ENCODE results near the gene DBNL.

The DBNL gene

GRCh38 chr7:44076101-44076895 lies 31.8 kb downstream of the DBNL start:
- DNase-seq: no peak

DNA sequence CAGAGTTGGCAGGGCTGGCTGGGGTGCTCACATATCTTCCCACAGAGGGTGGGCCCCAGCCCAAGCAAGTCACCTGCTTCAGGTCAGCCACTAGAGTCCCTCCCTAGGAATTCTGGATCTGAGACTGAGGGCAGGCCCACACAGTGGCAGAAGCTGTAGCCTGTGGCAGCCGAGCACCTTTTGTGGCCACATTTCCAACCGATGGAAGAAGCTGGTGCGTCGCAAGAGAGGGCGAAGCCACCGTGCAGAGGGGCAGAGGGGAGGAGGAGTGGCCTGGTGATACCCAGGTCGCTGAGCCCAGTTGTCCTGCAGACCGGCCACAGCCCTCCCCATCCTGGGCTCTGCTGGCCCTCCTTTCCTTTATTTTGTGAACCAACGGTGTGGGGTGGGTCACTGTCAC lies 32.6 kb downstream of the DBNL start:
- DNase-seq: no peak

DNA sequence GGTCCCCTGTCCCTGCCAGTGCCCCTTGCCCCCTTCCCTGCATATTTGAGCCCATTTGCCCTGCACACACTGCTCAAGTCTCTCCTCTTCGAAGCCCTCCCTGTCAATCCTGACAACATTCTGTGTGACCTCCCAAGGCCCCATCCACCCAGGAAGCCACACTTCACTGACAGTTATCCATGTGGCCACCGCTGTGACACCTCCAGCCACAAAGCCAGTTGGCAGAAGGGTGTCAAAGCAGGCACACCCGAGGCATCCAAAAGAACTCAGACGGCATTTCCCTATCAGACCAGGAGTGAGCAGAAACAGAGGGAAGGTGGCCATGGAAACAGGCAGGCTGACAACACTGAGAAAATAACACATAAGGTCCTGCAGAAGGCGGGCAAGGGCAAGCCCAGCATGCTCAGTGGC lies 33.2 kb downstream of the DBNL start:
- no peak for DNase-seq

DNA sequence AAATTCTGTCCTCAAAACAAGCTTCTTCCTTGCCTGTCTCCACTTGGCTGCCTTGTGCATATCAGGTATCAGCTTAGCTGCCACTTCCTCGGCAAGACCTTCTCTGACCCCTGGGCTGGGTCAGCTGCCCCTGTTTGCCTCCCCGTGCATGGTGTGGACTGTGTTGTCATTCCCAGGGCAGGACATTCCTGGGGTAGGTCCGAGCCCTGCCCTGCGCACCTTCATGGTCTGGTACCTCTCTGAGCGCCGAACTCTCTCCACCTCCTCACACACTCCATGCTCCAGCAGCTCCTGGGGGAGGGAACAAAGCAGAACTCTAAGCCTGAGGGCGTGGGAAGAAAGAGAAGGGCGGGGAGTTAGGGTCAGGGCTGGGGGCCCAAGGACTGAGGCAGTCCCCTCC lies 34.0 kb downstream of the DBNL start:
- DNase-seq: no peak

GRCh38 chr7:44079331-44080021 lies 35.0 kb downstream of the DBNL start:
- DNase-seq: no peak

- no peak for DNase-seq
Observed at GRCh38 chr7:44080118-44080517, 35.6 kb downstream of the DBNL start.

- no peak for DNase-seq
Observed at GRCh38 chr7:44080686-44081265, 36.3 kb downstream of the DBNL start.

GRCh38 chr7:44081266-44081748 lies 36.8 kb downstream of the DBNL start:
- no peak for DNase-seq

GRCh38 chr7:44082541-44083207 lies 38.2 kb downstream of the DBNL start:
- peak; percentile 73 to 100 (median 98) for DNase-seq

GRCh38 chr7:44083796-44084195 lies 39.3 kb downstream of the DBNL start:
- no peak for DNase-seq

- no peak for DNase-seq
Observed at GRCh38 chr7:44084701-44085100, 40.2 kb downstream of the DBNL start.

GRCh38 chr7:44085546-44085945 lies 41.0 kb downstream of the DBNL start:
- DNase-seq: no peak

DNA sequence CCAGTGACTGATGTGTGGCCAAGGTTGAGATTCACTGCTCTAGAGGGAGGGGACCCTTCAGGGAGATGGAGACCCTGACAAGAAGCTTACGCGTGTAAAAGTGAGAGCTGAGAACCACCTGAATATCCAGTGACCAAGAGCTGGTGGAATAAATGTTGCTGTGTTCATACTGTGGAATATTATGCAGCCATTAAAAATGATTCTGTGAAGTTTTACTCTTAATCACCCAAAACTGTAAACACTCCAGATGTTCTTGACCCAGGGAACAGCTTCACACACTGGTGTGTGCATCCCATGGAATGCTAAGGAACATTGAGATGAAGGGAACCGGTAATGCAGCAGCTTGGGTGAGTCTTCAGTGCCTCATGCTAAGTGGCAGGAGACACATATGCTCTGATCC lies 42.1 kb downstream of the DBNL start:
- no peak for DNase-seq

DNA sequence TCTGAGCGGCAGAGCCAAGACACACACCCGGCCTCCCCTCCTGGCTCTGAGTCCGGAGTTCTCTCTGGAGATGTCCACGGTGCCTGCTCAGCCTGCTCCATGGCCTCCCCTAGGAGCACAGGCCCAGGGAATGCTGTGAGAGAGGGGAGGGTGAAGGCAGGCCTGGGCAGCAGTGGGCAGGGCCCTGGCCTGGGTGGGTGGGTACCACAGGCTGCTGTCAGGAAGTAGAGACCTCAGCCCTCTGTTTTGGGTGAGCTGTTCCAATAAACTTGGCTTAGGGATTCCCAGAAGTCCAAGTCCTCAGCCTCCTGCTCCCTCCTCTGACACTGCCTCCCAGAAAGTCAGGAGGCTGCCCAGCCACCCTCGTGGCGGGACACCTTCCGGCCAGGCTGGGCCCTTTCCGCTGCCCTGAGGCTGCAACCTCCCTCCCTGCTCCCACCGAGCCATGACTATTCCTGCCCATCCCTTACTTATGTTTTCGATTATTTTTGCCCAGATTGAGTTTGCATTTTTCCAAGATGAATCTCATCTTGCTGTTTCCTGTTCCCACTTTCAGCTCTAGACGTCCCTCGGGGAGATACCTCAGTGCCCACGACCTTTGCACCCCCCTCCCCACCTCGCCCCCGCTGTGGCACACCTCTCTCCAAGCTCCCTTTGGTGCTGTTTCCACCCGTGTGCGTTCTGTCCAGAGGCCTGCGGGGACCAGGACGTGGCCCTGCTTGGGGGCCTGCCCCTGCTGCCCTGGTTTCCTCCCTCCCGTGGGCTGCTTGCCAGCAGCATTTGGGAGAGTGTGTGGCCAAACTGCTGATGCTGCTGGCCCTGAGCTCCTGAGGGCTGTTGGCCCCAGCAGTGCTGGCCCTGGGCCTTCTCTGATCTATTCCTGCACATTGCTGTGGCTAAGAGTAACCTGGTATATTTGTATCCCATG lies 43.7 kb downstream of the DBNL start:
- DNase-seq: peak in 23 of 51 donors; percentile 11 to 69 (median 48)

DNA sequence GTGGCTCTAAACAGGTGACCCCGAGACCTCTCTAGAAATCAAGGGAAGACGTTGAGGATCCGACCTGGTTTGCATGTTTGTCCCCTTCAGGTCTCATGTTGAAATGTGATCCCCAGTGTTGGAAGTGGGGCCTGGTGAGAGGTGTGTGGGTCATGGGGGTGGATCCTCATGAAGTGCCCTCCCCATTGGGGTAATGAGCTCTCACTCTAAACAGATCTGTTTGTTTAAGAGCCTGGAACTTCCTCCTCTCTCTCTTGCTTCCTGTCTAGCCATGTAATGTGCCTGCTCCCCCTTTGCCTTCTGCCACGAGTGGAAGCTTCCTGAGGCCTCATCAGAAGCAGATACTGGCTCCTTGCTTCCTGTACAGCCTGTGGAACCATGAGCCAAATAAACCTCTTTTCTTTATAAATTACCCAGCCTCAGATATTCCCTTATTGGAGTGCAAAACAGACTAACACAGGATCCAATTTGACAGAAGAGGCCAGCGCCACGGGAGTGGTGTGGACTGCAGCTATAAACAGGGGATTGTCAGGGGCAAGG lies 48.7 kb downstream of the DBNL start:
- no peak for DNase-seq

DNA sequence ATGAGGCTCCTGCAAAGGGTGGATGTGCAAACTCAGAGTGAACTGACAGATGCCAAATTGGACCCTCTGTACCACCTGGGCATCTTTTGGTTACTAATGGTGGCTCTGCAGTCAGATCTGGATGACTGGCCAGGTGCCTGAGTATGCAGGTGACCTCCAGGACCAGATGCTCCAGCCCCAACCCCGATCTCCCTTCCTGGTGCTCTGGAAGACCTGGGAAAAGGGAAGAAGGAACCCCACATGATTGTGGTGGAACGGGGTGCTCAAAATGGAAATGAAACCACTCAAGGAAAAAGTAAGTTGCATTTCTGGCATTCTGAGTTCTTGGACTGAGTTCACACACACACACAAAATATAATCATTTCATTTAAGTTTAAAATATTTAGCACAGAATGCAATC lies 49.9 kb downstream of the DBNL start:
- DNase-seq: no peak

- DNase-seq: no peak
Observed at GRCh38 chr7:44094883-44095592, 50.5 kb downstream of the DBNL start.

DNA sequence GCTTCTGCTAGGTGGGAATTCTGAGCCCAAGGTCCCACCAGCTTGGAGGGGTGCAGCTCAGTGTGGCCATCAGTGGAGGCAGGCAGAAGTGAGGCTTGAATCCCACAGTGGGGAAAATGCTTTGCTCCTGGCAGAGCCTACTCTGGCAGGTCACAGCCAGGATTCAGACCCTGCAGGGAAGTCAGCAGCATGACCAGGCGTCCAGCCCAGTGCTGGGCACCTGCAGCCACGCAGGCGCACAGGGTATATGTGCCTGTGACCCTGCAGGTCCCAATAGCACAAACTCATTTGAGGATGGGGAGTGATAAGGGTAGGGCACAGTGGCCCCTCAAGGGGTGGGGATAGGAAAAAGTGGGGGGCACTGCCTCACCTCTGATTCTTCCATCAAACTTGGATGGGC lies 51.3 kb downstream of the DBNL start:
- no peak for DNase-seq

DNA sequence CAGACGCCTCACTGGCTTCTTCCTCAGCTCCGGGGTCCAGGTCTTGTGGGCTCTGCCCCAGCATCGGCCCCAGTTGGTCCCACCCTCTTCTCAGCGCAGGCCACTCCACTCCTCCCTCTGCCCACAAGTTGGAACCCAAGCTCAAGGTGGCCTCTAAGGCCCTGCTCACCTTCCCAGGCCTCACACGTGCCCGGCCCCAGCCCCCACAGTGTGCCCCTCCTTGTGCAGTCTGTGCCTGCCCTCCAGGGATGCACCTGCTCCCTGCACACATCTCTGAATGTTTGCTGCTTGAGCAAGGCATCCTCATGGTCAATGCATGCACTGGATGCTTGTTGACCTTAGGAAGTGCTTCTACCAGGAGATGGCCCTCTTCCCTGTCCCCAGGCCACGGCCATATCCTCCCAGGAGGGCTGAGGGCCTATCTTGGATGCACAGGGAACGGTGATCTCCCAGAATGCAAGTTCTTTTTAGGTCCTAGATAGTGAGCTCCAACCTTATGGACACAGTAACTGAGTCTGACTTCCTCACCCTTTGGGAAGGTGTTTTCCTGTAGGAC lies 51.9 kb downstream of the DBNL start:
- no peak for DNase-seq

All from hypothalamus (tissue), 51 donors.